HEK293 (cell line): ENCODE results near the gene SLC37A4.

Experiments
- ELK4 ChIP-seq: IDR thresholded peaks from 2 replicates; pipeline ENCODE4 v1.6.1; 2011; ENCODE audit warnings: mild to moderate bottlenecking, low read depth, low read length, borderline replicate concordance
- FEZF1 ChIP-seq: fragments of 450-650 bp; formaldehyde crosslinking; IDR thresholded peaks from 2 replicates; pipeline ENCODE4 v1.5.1; 2016; ENCODE audit warnings: missing biosample characterization, missing genetic modification characterization
- OVOL3 ChIP-seq: fragments of 450-650 bp; formaldehyde crosslinking; IDR thresholded peaks from 2 replicates; pipeline ENCODE4 v1.5.1; 2016; ENCODE audit warnings: missing biosample characterization, missing genetic modification characterization
- PRDM2 ChIP-seq: fragments of 450-650 bp; formaldehyde crosslinking; IDR thresholded peaks from 2 replicates; pipeline ENCODE4 v1.5.1; 2016; ENCODE audit warnings: missing biosample characterization, missing genetic modification characterization, borderline replicate concordance
- PRDM4 ChIP-seq: fragments of 450-650 bp; formaldehyde crosslinking; IDR thresholded peaks from 2 replicates; pipeline ENCODE4 v1.5.1; 2017; ENCODE audit warnings: missing biosample characterization, missing genetic modification characterization
- RBAK ChIP-seq: fragments of 450-650 bp; formaldehyde crosslinking; IDR thresholded peaks from 2 replicates; pipeline ENCODE4 v1.5.1; 2016; ENCODE audit warnings: missing biosample characterization, missing genetic modification characterization
- SP7 ChIP-seq: fragments of 450-650 bp; formaldehyde crosslinking; IDR thresholded peaks from 2 replicates; pipeline ENCODE4 v1.5.1; 2016; ENCODE audit warnings: missing biosample characterization, missing genetic modification characterization
- TSHZ1 ChIP-seq: fragments of 450-650 bp; formaldehyde crosslinking; IDR thresholded peaks from 2 replicates; pipeline ENCODE4 v1.5.1; 2016; ENCODE audit warnings: missing biosample characterization, missing genetic modification characterization, borderline replicate concordance
- ZBTB8A ChIP-seq: fragments of 450-650 bp; formaldehyde crosslinking; IDR thresholded peaks from 2 replicates; pipeline ENCODE4 v1.5.1; 2016; ENCODE audit warnings: missing biosample characterization, missing genetic modification characterization
- ZEB2 ChIP-seq: fragments of 450-650 bp; formaldehyde crosslinking; IDR thresholded peaks from 2 replicates; pipeline ENCODE4 v1.5.1; 2016; ENCODE audit warnings: missing biosample characterization, missing genetic modification characterization
- ZFP3 ChIP-seq: fragments of 450-650 bp; formaldehyde crosslinking; IDR thresholded peaks from 2 replicates; pipeline ENCODE4 v1.5.1; 2016; ENCODE audit warnings: low read depth, missing biosample characterization, missing genetic modification characterization
- ZNF157 ChIP-seq: fragments of 450-650 bp; formaldehyde crosslinking; IDR thresholded peaks from 2 replicates; pipeline ENCODE4 v1.5.1; 2016; ENCODE audit warnings: missing biosample characterization, missing genetic modification characterization
- ZNF18 ChIP-seq: fragments of 450-650 bp; formaldehyde crosslinking; IDR thresholded peaks from 2 replicates; pipeline ENCODE4 v1.5.1; 2016; ENCODE audit warnings: missing biosample characterization, missing genetic modification characterization
- ZNF211 ChIP-seq: fragments of 450-650 bp; formaldehyde crosslinking; IDR thresholded peaks from 2 replicates; pipeline ENCODE4 v1.5.1; 2016; ENCODE audit warnings: low read depth, missing biosample characterization, missing genetic modification characterization
- ZNF223 ChIP-seq: fragments of 450-650 bp; formaldehyde crosslinking; IDR thresholded peaks from 2 replicates; pipeline ENCODE4 v1.5.1; 2016; ENCODE audit warnings: missing biosample characterization, missing genetic modification characterization
- ZNF302 ChIP-seq: fragments of 450-650 bp; formaldehyde crosslinking; IDR thresholded peaks from 2 replicates; pipeline ENCODE4 v1.5.1; 2016; ENCODE audit warnings: missing biosample characterization, missing genetic modification characterization, low read depth
- ZNF324 ChIP-seq: fragments of 450-650 bp; formaldehyde crosslinking; IDR thresholded peaks from 2 replicates; pipeline ENCODE4 v1.5.1; 2016; ENCODE audit warnings: missing biosample characterization, missing genetic modification characterization
- ZNF416 ChIP-seq: fragments of 450-650 bp; formaldehyde crosslinking; IDR thresholded peaks from 2 replicates; pipeline ENCODE4 v1.5.1; 2016; ENCODE audit warnings: missing biosample characterization, missing genetic modification characterization
- ZNF513 ChIP-seq: fragments of 450-650 bp; IDR thresholded peaks from 2 replicates; pipeline ENCODE4 v1.5.1; 2018; ENCODE audit warnings: missing biosample characterization, missing genetic modification characterization
- ZNF549 ChIP-seq: fragments of 450-650 bp; IDR thresholded peaks from 2 replicates; pipeline ENCODE4 v1.5.1; 2018; ENCODE audit warnings: missing biosample characterization, missing genetic modification characterization, mild to moderate bottlenecking, inconsistent platforms, moderate library complexity
- ZNF585B ChIP-seq: fragments of 450-650 bp; formaldehyde crosslinking; IDR thresholded peaks from 2 replicates; pipeline ENCODE4 v1.5.1; 2016; ENCODE audit warnings: missing biosample characterization, missing genetic modification characterization
- ZNF596 ChIP-seq: fragments of 450-650 bp; IDR thresholded peaks from 2 replicates; pipeline ENCODE4 v1.5.0; 2018; ENCODE audit warnings: missing biosample characterization, mild to moderate bottlenecking, missing genetic modification characterization, moderate library complexity
- ZNF791 ChIP-seq: fragments of 450-650 bp; formaldehyde crosslinking; IDR thresholded peaks from 2 replicates; pipeline ENCODE4 v1.5.1; 2016; ENCODE audit warnings: missing biosample characterization, missing genetic modification characterization
- ZXDB ChIP-seq: fragments of 450-650 bp; formaldehyde crosslinking; IDR thresholded peaks from 2 replicates; pipeline ENCODE4 v1.5.1; 2016; ENCODE audit warnings: missing biosample characterization, missing genetic modification characterization

Gene SLC37A4

GRCh38 chr11:119057000-119057769 lies 26.5 kb upstream of the SLC37A4 start, which contains the start of gene HYOU1 (continued):
- TF ChIP-seq PRDM4: no peak
- no peak for TF ChIP-seq ELK4
- TF ChIP-seq ZNF18 (tag by site-specific recombination): no peak
- TF ChIP-seq ZNF157 (tag by site-specific recombination): no peak
- no peak for TF ChIP-seq ZFP3 (tag by site-specific recombination)
- no peak for TF ChIP-seq ZNF324
- no peak for TF ChIP-seq PRDM2 (tag by site-specific recombination)
- no peak for TF ChIP-seq ZNF211 (tag by site-specific recombination)
- 0 out of 2 replicates have a peak, but pooled peaks have one; percentile 61 for TF ChIP-seq RBAK
- TF ChIP-seq ZNF302 (tag by site-specific recombination): no peak
- TF ChIP-seq ZNF549 (tag by site-specific recombination): no peak
- 0 out of 2 replicates have a peak, but pooled peaks have one; percentile 45 for TF ChIP-seq ZEB2 (tag by site-specific recombination)
- TF ChIP-seq SP7 (tag by site-specific recombination): no peak
- TF ChIP-seq TSHZ1: no peak
- no peak for TF ChIP-seq ZNF416 (tag by site-specific recombination)
- no peak for TF ChIP-seq FEZF1 (tag by site-specific recombination)
- TF ChIP-seq ZNF791 (tag by site-specific recombination): no peak
- TF ChIP-seq OVOL3 (tag by site-specific recombination): no peak
- TF ChIP-seq ZBTB8A (tag by site-specific recombination): peak; percentile 49
- TF ChIP-seq ZNF513 (tag by site-specific recombination): no peak
- TF ChIP-seq ZNF223 (tag by site-specific recombination): no peak
- no peak for TF ChIP-seq ZNF585B
- no peak for TF ChIP-seq ZXDB
- no peak for TF ChIP-seq ZNF596
